A549 (cell line): ENCODE results near the gene IFRD1. TPM values are rescaled to one million over a fixed set of nuclear protein-coding genes. Genes with fewer than 3 reads are reported as not detected.

Source experiments
- ATAC-seq, 2 experiments: fragments of 200-7000 bp in 1 of 2; fragments of >200 bp in 1 of 2; cut with Nextera tagmentation in 1 of 2; cut with Tn5 transposase in 1 of 2; 3 replicates each; pipeline versions ENCODE4 v1.8.0 to v1.9.1; 2018 to 2020; ENCODE audit warnings: mild to moderate bottlenecking in 1 of 2, moderate library complexity in 1 of 2
- CTCF ChIA-PET: fragments of 300-600 bp; sonication (Branson Sonifier 250); formaldehyde crosslinking; extraction: SDS; loops from one replicate; lab custom pipeline; 2021; ENCODE audit warnings: antibody characterized with exemption, inconsistent platforms; lab: Yijun Ruan, JAX
- POLR2A ChIA-PET: fragments of 350-600 bp; formaldehyde crosslinking; extraction: SDS; loops from one replicate; lab custom pipeline; 2021; ENCODE audit warnings: antibody characterized with exemption, inconsistent platforms; lab: Yijun Ruan, JAX
- DNase-seq, 2 experiments: peaks; one replicate each; pipeline versions ENCODE4 v3.0.0 to v3.0.0-alpha.2; 2011 to 2016; ENCODE audit warnings: low read depth in 1 of 2, low spot score in 1 of 2
- FAIRE-seq: peaks from 2 replicates; lab custom pipeline; 2011; peaks lifted over from hg19 to GRCh38; lab: Jason Lieb, UNC
- H3K27ac ChIP-seq, 2 experiments: fragments of >200 bp; sonication (Bioruptor Twin); formaldehyde crosslinking; 3 replicates each; pipeline ENCODE4 v1.5.1; 2016 to 2017
- H3K4me1 ChIP-seq: fragments of >200 bp; sonication (Bioruptor Twin); formaldehyde crosslinking; 3 replicates; pipeline ENCODE4 v1.6.1; 2016
- H3K4me2 ChIP-seq: fragments of >200 bp; sonication (Bioruptor Twin); formaldehyde crosslinking; 3 replicates; pipeline ENCODE4 v1.6.1; 2016
- H3K4me3 ChIP-seq: fragments of >200 bp; sonication (Bioruptor Twin); formaldehyde crosslinking; 3 replicates; pipeline ENCODE4 v1.5.1; 2016
- H3K9me3 ChIP-seq: fragments of >200 bp; sonication (Bioruptor Twin); formaldehyde crosslinking; 3 replicates; pipeline ENCODE4 v1.6.1; 2016
- ATOH8 ChIP-seq: fragments of 250-450 bp; sonication (Bioruptor Pico); IDR thresholded peaks from 2 replicates; pipeline ENCODE4 v1.5.0; 2020; ENCODE audit warnings: low read depth, mild to moderate bottlenecking, moderate library complexity
- BHLHE40 ChIP-seq: IDR thresholded peaks from 2 replicates; pipeline ENCODE4 v1.6.1; 2012; ENCODE audit warnings: low read depth, low read length, inconsistent platforms
- CBX2 ChIP-seq: fragments of 200-600 bp; sonication (generic); IDR thresholded peaks from 2 replicates; pipeline ENCODE4 v1.6.1; 2016; ENCODE audit warnings: low read depth, mild to moderate bottlenecking, borderline replicate concordance
- CEBPB ChIP-seq, 2 experiments: fragments of >200 bp in 1 of 2; sonication (Bioruptor Twin) in 1 of 2; formaldehyde crosslinking in 1 of 2; IDR thresholded peaks; 2 replicates each; pipeline ENCODE4 v1.6.1; 2012 to 2016
- E2F6 ChIP-seq: IDR thresholded peaks from 2 replicates; pipeline ENCODE4 v1.6.1; 2012; ENCODE audit warnings: low read depth, borderline replicate concordance
- EHF ChIP-seq: fragments of 250-450 bp; sonication (Bioruptor Pico); IDR thresholded peaks from 2 replicates; pipeline ENCODE4 v1.5.0; 2020; ENCODE audit warnings: mild to moderate bottlenecking
- EHMT2 ChIP-seq: fragments of 200-600 bp; sonication (generic); IDR thresholded peaks from 2 replicates; pipeline ENCODE4 v1.6.1; 2016; ENCODE audit warnings: antibody characterized with exemption, low read depth, mild to moderate bottlenecking, moderate library complexity
- EP300 ChIP-seq, 2 experiments: fragments of >200 bp; sonication (Bioruptor Twin); formaldehyde crosslinking; IDR thresholded peaks; 2 replicates in 1 of 2; 3 replicates in 1 of 2; pipeline ENCODE4 v1.6.1; 2016 to 2017
- FOSL2 ChIP-seq, 2 experiments: fragments of 450-650 bp in 1 of 2; fragments of >200 bp in 1 of 2; sonication (Bioruptor Twin) in 1 of 2; formaldehyde crosslinking; IDR thresholded peaks; 2 replicates each; pipeline versions ENCODE4 v1.5.0 to v1.6.1; 2016 to 2020; ENCODE audit warnings: mild to moderate bottlenecking in 1 of 2, moderate library complexity in 1 of 2
- GATA3 ChIP-seq: IDR thresholded peaks from 2 replicates; pipeline ENCODE4 v1.6.1; 2012; ENCODE audit warnings: borderline replicate concordance
- HDAC2 ChIP-seq: fragments of 200-600 bp; sonication (generic); IDR thresholded peaks from 2 replicates; pipeline ENCODE4 v1.6.1; 2016
- HES2 ChIP-seq: fragments of >200 bp; sonication (Bioruptor Twin); formaldehyde crosslinking; IDR thresholded peaks from 2 replicates; pipeline ENCODE4 v1.6.1; 2016
- HMGXB4 ChIP-seq: fragments of 250-450 bp; sonication (Bioruptor Pico); IDR thresholded peaks from 2 replicates; pipeline ENCODE4 v1.5.0; 2021; ENCODE audit warnings: mild to moderate bottlenecking, moderate library complexity, borderline replicate concordance
- HOXB5 ChIP-seq: fragments of 250-450 bp; sonication (Bioruptor Pico); IDR thresholded peaks from 2 replicates; pipeline ENCODE4 v1.5.0; 2020; ENCODE audit warnings: mild to moderate bottlenecking, moderate library complexity
- JUN ChIP-seq, 2 experiments: fragments of >200 bp; sonication (Bioruptor Twin); formaldehyde crosslinking; IDR thresholded peaks; 2 replicates in 1 of 2; 3 replicates in 1 of 2; pipeline ENCODE4 v1.6.1; 2016 to 2017
- KDM1A ChIP-seq: fragments of 200-600 bp; sonication (generic); IDR thresholded peaks from 2 replicates; pipeline ENCODE4 v1.6.1; 2016; ENCODE audit warnings: low read depth, mild to moderate bottlenecking
- KDM5A ChIP-seq: fragments of 200-600 bp; sonication (generic); IDR thresholded peaks from 2 replicates; pipeline ENCODE4 v1.6.1; 2016; ENCODE audit warnings: antibody characterized with exemption, mild to moderate bottlenecking
- PBX3 ChIP-seq: IDR thresholded peaks from 2 replicates; pipeline ENCODE4 v1.6.1; 2012
- POLR2AphosphoS2 ChIP-seq: conservative IDR thresholded peaks from 2 replicates; pipeline ENCODE4 v1.6.1; 2012; ENCODE audit warnings: low read length, improper control_type of control experiment, inconsistent platforms
- RARB ChIP-seq: fragments of 250-450 bp; sonication (Bioruptor Pico); IDR thresholded peaks from 2 replicates; pipeline ENCODE4 v1.8.0; 2021; ENCODE audit warnings: mild to moderate bottlenecking, moderate library complexity
- REST ChIP-seq: fragments of 200-600 bp; sonication (generic); IDR thresholded peaks from 2 replicates; pipeline ENCODE4 v1.6.1; 2016; ENCODE audit warnings: antibody characterized with exemption, mild to moderate bottlenecking, moderate library complexity
- RFX5 ChIP-seq: fragments of 450-650 bp; IDR thresholded peaks from 2 replicates; pipeline ENCODE4 v1.7.1; 2014; ENCODE audit warnings: antibody characterized with exemption, mild to moderate bottlenecking, moderate library complexity
- ZC3H11A ChIP-seq: fragments of 450-650 bp; IDR thresholded peaks from 2 replicates; pipeline ENCODE4 v1.6.1; 2014; ENCODE audit warnings: antibody characterized with exemption, mild to moderate bottlenecking
- ZNF302 ChIP-seq: fragments of 250-450 bp; sonication (Bioruptor Pico); IDR thresholded peaks from 2 replicates; pipeline ENCODE4 v1.9.0; 2021; ENCODE audit warnings: inconsistent platforms, mild to moderate bottlenecking, moderate library complexity
- WGBS: methylation state at CpG from one replicate; pipeline ENCODE4 v1.1.6; 2017; ENCODE audit errors: missing lambda C conversion rate; 5-methylcytosine and 5-hydroxymethylcytosine counted together
- polyA plus RNA-seq, 4 experiments: library from polyadenylated mRNA; depleted of rRNA in 3 of 4; stranded (reverse); fragments of >200 nt; fragmentation: RNase III in 1 of 4; extraction: RNeasy Plus Mini Kit Qiagen cat#74134 plus additional on column Dnase treatment in 1 of 4; gene quantifications; 2 replicates in 3 of 4; 3 replicates in 1 of 4; pipeline ENCODE4 v1.2.3, GENCODE V29; 2011 to 2017

The IFRD1 gene
- polyA plus RNA-seq, 2 of the 4 experiments (the other 2 are of a cell fraction) = 38.8 to 129 TPM

- no peak for TF ChIP-seq POLR2AphosphoS2
- TF ChIP-seq EHMT2 = no peak
- no peak for TF ChIP-seq HDAC2
- no peak for TF ChIP-seq EP300 (IDR thresholded peaks at IDR 0.05)
Observed at GRCh38 chr7:112505495-112505894, 55.2 kb downstream of the IFRD1 start (continued).

- FAIRE-seq = no peak
Observed at GRCh38 chr7:112508404-112508803, 58.1 kb downstream of the IFRD1 start.

GRCh38 chr7:112509402-112509801 lies 59.1 kb downstream of the IFRD1 start:
- CTCF ChIA-PET = interaction anchor here (0.8 to 1.8 kb wide), 3 partner anchors 14 to 843 kb away, joined by 3 to 12 read pairs (median 3); no protein-coding TSS in a partner anchor
- H3K9me3 ChIP-seq = no peaks in the 10 kb centered on the region
- ATAC-seq = no peak
- TF ChIP-seq CEBPB (IDR thresholded peaks at IDR 0.05) (no peak), JUN (IDR thresholded peaks at IDR 0.05) (no peak), E2F6 (no peak), HMGXB4 (CRISPR knock-in tag) (no peak), ATOH8 (no peak), CBX2 (no peak), EP300 (IDR thresholded peaks at IDR 0.05) (no peak), RARB (CRISPR knock-in tag) (no peak), HOXB5 (CRISPR knock-in tag) (no peak), REST (no peak), HES2 (no peak), KDM5A (no peak), ZNF302 (CRISPR knock-in tag) (no peak), KDM1A (no peak)

More at GRCh38 chr7:112508404-112508803, 58.1 kb downstream of the IFRD1 start:
- POLR2A ChIA-PET = no interaction called here
- CTCF ChIA-PET = interaction anchor here (0.9 kb wide), 1 partner anchor 12 kb away, joined by 5 read pairs; no protein-coding TSS in a partner anchor
- H3K9me3 ChIP-seq = no peaks in the 10 kb centered on the region
- DNase-seq (no peak), ATAC-seq (no peak)
- WGBS = 25% methylated on average over 1 of the region's 1 CpG
- H3K4me1 ChIP-seq = no peaks in the 10 kb centered on the region
- H3K27ac ChIP-seq = no peak overlapping the region
- TF ChIP-seq GATA3 (no peak), PBX3 (no peak), BHLHE40 (no peak), ZC3H11A (no peak), EHF (CRISPR knock-in tag) (no peak), RFX5 (no peak), ATOH8 (no peak), FOSL2 (IDR thresholded peaks at IDR 0.05) (no peak), FOSL2 (CRISPR knock-in tag; IDR thresholded peaks at IDR 0.05) (no peak), E2F6 (no peak)
- H3K4me3 ChIP-seq = no peak overlapping the region
- H3K4me2 ChIP-seq = no peak overlapping the region

More at GRCh38 chr7:112509402-112509801, 59.1 kb downstream of the IFRD1 start:
- POLR2A ChIA-PET = no interaction called here
- 67% methylated on average over 5 of the region's 5 CpGs for WGBS
- Histone ChIP-seq H3K27ac (no peak overlapping the region), H3K4me2 (no peak overlapping the region), H3K4me3 (no peak overlapping the region), H3K4me1 (no peaks in the 10 kb centered on the region)
- DNase-seq = no peak
- no peak for FAIRE-seq
